Tibial nerve (tissue), 4 donors: ENCODE measurements around the gene FLYWCH2. TPM values are rescaled to one million over a fixed set of nuclear protein-coding genes. Genes with fewer than 3 reads are reported as not detected.
"Not testable (repeated sequence)": the region's sequence is repeated elsewhere in the genome, so short reads cannot be mapped to it uniquely, and the experiment has no call there.

Experiments used
- DNase-seq, 2 donors: peaks; one replicate each; pipeline ENCODE4 v3.0.0-alpha.2; 2019; ENCODE audit warnings: low spot score in 2 of 2
- H3K27ac ChIP-seq, 4 donors: fragments of 200-600 bp; sonication (generic) in 3 of 4; one replicate each; pipeline ENCODE4 v1.5.1; 2017 to 2019; ENCODE audit warnings: mild to moderate bottlenecking in 1 of 4
- H3K27me3 ChIP-seq, 2 donors: fragments of 200-600 bp; sonication (generic) in 1 of 2; one replicate each; pipeline versions ENCODE4 v1.5.1 to v1.6.0; 2017 to 2019
- H3K36me3 ChIP-seq, 3 donors: fragments of 200-600 bp; sonication (generic); one replicate each; pipeline ENCODE4 v1.5.1; 2018 to 2019
- H3K4me1 ChIP-seq, 4 donors: fragments of 200-600 bp; sonication (generic) in 3 of 4; one replicate each; pipeline ENCODE4 v1.5.1; 2017 to 2019
- H3K4me3 ChIP-seq, 4 donors: fragments of 200-600 bp; sonication (generic) in 3 of 4; one replicate each; pipeline ENCODE4 v1.5.1; 2017 to 2019; ENCODE audit warnings: mild to moderate bottlenecking in 1 of 4, moderate library complexity in 1 of 4
- H3K9me3 ChIP-seq, 4 donors: fragments of 200-600 bp; sonication (generic) in 3 of 4; one replicate each; pipeline ENCODE4 v1.5.1; 2017 to 2019
- CTCF ChIP-seq, 5 experiments: fragments of 200-600 bp in 3 of 5; fragments of 450-650 bp in 2 of 5; sonication (generic) in 3 of 5; IDR thresholded peaks; one replicate each; pipeline ENCODE4 v1.5.1; 2016 to 2019; ENCODE audit warnings: antibody characterized with exemption in 5 of 5, mild to moderate bottlenecking in 3 of 5, moderate library complexity in 2 of 5
- EP300 ChIP-seq, 2 donors: sonication (generic); formaldehyde crosslinking; IDR thresholded peaks; one replicate each; pipeline ENCODE4 v1.6.1; 2017; ENCODE audit warnings: antibody characterized with exemption in 2 of 2, mild to moderate bottlenecking in 1 of 2
- POLR2A ChIP-seq, 2 donors: fragments of 450-650 bp; IDR thresholded peaks; one replicate each; pipeline ENCODE4 v1.6.1; 2017; ENCODE audit warnings: antibody characterized with exemption in 2 of 2, mild to moderate bottlenecking in 2 of 2, moderate library complexity in 2 of 2
- WGBS, 2 donors: methylation state at CpG; one replicate each; pipeline ENCODE4 v1.1.5; 2018; 5-methylcytosine and 5-hydroxymethylcytosine counted together
- total RNA-seq, 4 donors: library from RNA; depleted of rRNA; stranded (reverse); fragments of >200 nt; gene quantifications; one replicate each; pipeline ENCODE4 v1.1.0, GENCODE V29; 2016

FLYWCH2 gene
- total RNA-seq, 4 donors from 2014 or later = 66.2 to 76.8 (median 72.8) TPM

- H3K27me3 ChIP-seq = no peaks in the 10 kb centered on the region
- H3K4me1 ChIP-seq = peaks cover 0 to 26% (median 6%) of the 10 kb centered on the region in 4 donors
- 74 to 79% methylated on average over 5 of the region's 5 CpGs for WGBS, 2 donors
- TF ChIP-seq POLR2A (IDR thresholded peaks at IDR 0.05) (no peak), CTCF (IDR thresholded peaks at IDR 0.05) (no peak), EP300 (IDR thresholded peaks at IDR 0.05) (no peak)
- peak overlapping the region in 2 of 4 donors; percentile 8 to 75 for H3K27ac ChIP-seq
- no peak for DNase-seq
- H3K4me3 ChIP-seq = peak overlapping the region in 2 of 4 donors; percentile 10 to 23
- H3K36me3 ChIP-seq = peaks cover 0 to 51% (median 0%) of the 10 kb centered on the region in 3 donors
- no peaks in the 10 kb centered on the region for H3K9me3 ChIP-seq
Observed at GRCh38 chr16:2926650-2926999, 43.6 kb downstream of the FLYWCH2 start.

GRCh38 chr16:2927010-2927646 is 44.1 kb downstream of the FLYWCH2 start:
- Histone ChIP-seq H3K36me3 (peaks cover 0 to 48% (median 0%) of the 10 kb centered on the region in 3 donors), H3K4me1 (peaks cover 0 to 26% (median 6%) of the 10 kb centered on the region in 4 donors), H3K27ac (peak overlapping the region in 2 of 4 donors; percentile 8 to 75), H3K4me3 (peak overlapping the region in 2 of 4 donors; percentile 10 to 23), H3K27me3 (no peaks in the 10 kb centered on the region), H3K9me3 (no peaks in the 10 kb centered on the region)
- peak; percentile 87 to 95 for DNase-seq
- 6 to 10% methylated on average over 19 of the region's 19 CpGs for WGBS, 2 donors
- TF ChIP-seq POLR2A (IDR thresholded peaks at IDR 0.05) (no peak), EP300 (IDR thresholded peaks at IDR 0.05) (peak in 1 of 2 donors; percentile 32), CTCF (IDR thresholded peaks at IDR 0.05) (peak; percentile 93 to 97 (median 95))

- DNase-seq, H3K4me3 ChIP-seq, H3K9me3 ChIP-seq, H3K27ac ChIP-seq, H3K27me3 ChIP-seq: not testable (repeated sequence)
- 75 to 81% methylated on average over 4 of the region's 4 CpGs for WGBS, 2 donors
- peaks cover 0 to 26% (median 6%) of the 10 kb centered on the region in 4 donors for H3K4me1 ChIP-seq
- H3K36me3 ChIP-seq = peaks cover 0 to 47% (median 4%) of the 10 kb centered on the region in 3 donors
Observed at GRCh38 chr16:2928151-2928550, 45.1 kb downstream of the FLYWCH2 start.

- no peak overlapping the region for H3K4me3 ChIP-seq
- peaks cover 0 to 51% (median 9%) of the 10 kb centered on the region in 3 donors for H3K36me3 ChIP-seq
- WGBS, 2 donors = 76 to 82% methylated on average over 6 to 10 of the region's 11 CpGs
- H3K9me3 ChIP-seq = no peaks in the 10 kb centered on the region
- TF ChIP-seq CTCF (IDR thresholded peaks at IDR 0.05) = no peak
- no peak for TF ChIP-seq POLR2A (IDR thresholded peaks at IDR 0.05)
- TF ChIP-seq EP300 (IDR thresholded peaks at IDR 0.05) = no peak
- no peak overlapping the region for H3K27ac ChIP-seq
- H3K4me1 ChIP-seq = peaks cover 0 to 26% (median 6%) of the 10 kb centered on the region in 4 donors
- H3K27me3 ChIP-seq = no peaks in the 10 kb centered on the region
- no peak for DNase-seq
Observed at GRCh38 chr16:2928796-2929195, 45.8 kb downstream of the FLYWCH2 start.

GRCh38 chr16:2929693-2930092 is 46.7 kb downstream of the FLYWCH2 start:
- Histone ChIP-seq H3K4me3 (no peak overlapping the region), H3K27me3 (no peaks in the 10 kb centered on the region), H3K27ac (no peak overlapping the region), H3K9me3 (no peaks in the 10 kb centered on the region), H3K36me3 (peaks cover 0 to 56% (median 16%) of the 10 kb centered on the region in 3 donors), H3K4me1 (peaks cover 0 to 26% (median 6%) of the 10 kb centered on the region in 4 donors)
- 86 to 92% methylated on average over 5 to 12 of the region's 14 CpGs for WGBS, 2 donors
- no peak for DNase-seq
- no peak for TF ChIP-seq POLR2A (IDR thresholded peaks at IDR 0.05)
- no peak for TF ChIP-seq CTCF (IDR thresholded peaks at IDR 0.05)
